Lower leg skin (tissue), 3 donors: Measurements from ENCODE around the gene OTULIN.

Experiments used
- CTCF ChIP-seq, 3 donors: fragments of 450-650 bp; IDR thresholded peaks; one replicate each; pipeline ENCODE4 v1.5.1; 2016; ENCODE audit warnings: antibody characterized with exemption in 3 of 3, mild to moderate bottlenecking in 3 of 3, moderate library complexity in 2 of 3
- POLR2A ChIP-seq, 2 donors: fragments of 450-650 bp; IDR thresholded peaks; one replicate each; pipeline ENCODE4 v1.6.1; 2016 to 2017; ENCODE audit warnings: antibody characterized with exemption in 2 of 2, mild to moderate bottlenecking in 1 of 2, moderate library complexity in 1 of 2

- TF ChIP-seq CTCF (IDR thresholded peaks at IDR 0.05) (no peak), POLR2A (IDR thresholded peaks at IDR 0.05) (no peak)
Measured at GRCh38 chr5:14650052-14650451, 14.5 kb upstream of the OTULIN start.
